NCI-H526 (cell line): Measurements from ENCODE around the gene RBL2.

ENCODE experiments used
- DNase-seq, 2 experiments: peaks; one replicate each; lab custom pipeline; 2025; lab: John Stamatoyannopoulos, UW

The RBL2 gene

DNA sequence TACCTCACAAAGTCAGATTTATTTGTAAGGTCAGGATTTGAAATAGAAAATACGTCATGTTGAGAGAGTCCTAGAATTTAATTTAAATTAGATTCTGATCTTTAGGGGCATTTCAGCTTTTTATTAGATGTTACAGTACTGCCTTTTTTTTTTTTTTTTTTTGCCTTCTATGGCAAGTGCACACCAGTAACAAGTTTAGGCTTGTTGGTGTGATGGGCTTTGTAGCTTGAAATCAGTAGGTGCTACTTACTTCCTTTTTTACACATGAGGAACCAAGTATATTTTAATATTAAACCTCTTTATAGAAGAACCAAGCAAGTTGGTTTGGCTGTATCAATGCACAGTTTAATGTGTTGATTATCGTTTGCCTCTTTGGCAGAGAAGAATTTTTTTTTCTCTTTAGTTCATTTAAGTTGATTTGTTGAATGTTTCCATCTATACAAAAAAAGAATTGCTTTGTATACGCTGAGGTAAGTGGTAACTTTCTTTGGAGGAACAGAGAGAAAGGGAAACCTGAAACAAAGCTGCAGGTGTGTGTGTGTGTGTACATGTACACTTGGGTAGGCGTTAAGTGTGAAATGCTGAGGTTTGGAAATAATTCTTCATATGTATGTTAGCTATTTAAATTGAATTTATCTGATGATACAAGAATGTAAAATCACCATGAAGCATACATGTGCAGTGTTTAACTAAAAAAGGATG is 15.7 kb downstream of the RBL2 start:
- DNase-seq: no peak

DNA sequence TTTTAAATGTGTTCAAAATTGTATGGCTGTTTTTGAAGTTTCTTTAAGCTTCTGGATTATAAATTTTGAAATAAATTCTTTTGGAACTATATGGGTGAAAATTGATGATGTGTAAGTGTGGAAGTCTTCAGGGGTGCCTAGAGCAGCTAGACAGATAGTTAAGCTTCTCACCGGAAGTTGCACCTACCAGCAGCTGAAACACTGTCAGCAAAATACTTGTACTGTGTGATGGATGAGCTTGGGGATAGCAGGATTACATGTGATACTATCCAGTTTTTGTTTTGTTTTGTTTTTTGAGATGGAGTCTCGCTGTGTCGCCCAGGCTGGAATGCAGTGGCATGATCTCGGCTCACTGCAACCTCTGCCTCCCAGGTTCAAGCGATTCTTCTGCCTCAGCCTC is 19.7 kb downstream of the RBL2 start:
- no peak for DNase-seq

DNA sequence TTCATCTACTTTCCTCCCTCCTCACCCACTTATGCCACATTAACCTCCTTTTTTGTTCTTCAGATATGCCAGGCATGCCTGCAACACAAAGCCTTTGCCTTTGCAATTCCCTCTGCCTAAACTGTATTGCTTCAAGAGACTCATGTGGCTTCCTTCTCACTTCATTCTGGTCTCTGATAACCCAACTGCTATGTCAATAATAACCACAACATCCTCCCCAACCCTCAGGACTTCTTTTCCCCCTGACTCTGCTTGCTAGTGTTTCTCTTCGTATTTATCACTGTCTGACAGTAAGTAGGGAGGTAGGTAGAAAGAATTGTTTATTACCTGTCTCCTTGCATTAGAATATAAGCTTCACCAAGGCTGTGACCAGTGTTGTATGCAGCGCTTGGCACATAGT is 22.4 kb downstream of the RBL2 start:
- DNase-seq: no peak

DNA sequence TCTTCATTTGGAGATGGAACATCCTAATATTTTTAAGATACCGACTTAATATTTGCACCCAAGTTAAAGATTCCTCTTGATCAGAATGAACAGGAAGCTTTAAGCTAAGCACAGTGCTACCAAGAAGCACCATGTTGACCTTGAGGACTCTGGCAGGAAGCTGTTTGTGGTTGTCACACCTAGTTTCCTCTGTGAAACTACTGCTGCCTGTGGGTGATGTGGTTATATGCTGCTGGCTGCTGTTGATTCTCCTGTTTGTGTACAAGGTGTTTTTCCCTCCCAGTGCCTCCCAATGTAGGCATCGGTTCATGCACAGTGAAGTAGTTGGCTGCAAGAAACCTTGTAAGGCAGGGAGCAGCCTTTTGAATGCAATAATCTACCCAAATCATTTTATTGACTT is 23.4 kb downstream of the RBL2 start:
- DNase-seq: no peak

DNA sequence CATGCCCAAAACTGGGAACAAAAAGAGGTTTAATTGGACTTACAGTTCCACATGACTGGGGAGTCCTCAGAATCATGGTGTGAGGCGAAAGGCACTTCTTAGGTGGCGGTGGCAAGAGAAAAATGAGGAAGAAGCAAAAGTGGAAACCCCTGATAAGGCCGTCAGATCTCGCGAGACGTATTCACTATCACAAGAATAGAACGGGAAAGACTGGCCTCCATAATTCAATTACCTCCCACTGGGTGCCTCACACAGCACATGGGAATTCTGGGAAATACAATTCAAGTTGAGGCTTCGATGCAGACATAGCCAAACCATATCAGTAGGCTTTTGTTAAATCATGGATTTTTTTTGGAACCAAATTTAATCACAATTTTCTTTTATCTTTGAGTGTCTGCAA is 24.4 kb downstream of the RBL2 start:
- no peak for DNase-seq

DNA sequence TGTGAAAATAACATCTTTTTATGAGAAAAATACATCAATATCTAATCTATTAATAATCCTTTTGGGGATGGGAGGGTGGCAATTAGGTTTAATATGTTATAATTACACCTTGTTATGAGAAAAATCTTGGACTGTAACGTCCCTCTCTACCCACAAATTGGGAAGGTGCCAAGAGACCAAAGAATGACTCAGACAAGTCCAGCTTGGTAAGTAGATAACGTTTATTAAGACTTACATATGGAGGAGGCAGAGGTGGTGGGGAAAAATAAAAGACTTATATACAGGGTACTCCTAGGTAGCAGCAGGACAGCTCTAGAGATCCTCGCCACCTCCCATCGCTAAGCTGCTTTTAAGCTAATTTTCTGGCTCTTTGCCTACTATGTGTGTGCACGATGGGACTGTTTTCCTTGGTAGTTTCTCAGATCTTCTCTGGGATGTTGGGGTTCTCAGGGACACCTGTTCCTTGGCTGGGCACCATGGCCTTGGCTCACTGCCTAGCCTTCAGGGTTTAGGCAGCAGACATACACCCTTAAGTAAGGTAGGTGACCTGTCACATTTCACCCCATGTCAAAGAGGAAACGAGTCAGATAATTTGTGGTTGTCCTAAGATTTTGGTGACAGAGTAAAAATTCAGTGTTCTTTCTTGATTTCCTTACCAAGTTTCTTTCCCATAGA is 31.5 kb downstream of the RBL2 start:
- DNase-seq: no peak

DNA sequence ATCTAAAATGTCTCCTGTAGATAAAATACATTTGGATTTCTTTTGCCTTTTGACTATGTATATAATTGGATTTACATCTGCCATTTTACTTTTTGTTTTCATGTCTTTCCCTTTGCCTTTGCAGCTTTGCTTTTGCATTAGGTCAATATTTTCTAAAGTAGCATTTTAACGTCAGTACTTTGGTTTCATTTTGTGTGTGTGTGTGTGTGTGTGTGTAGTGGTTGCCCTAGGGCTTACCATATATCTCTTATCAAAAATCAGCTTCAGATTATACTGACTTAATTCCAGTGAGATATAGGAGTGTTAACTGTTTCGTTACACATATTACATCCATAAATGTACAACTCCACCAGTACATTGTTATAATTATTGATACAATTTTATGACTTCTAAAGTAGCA is 42.6 kb downstream of the RBL2 start:
- DNase-seq: no peak

DNA sequence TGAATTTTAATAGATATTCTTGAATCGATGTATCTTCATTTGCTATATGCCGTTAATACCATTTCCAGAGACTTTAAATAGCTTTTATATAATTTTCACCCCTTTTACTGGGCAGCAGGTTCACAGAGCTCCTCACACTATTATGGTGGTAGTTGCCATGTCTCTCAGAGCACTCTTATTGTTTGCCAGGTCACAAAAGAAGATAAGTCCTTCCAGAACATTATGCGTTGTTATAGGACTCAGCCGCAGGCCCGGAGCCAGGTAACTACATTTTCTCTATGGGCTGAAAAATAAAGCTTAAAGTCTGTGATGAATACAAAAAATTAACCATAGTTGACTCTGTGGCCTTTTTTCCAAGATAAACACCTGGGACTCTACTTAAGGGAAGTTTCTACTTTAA is 44.7 kb downstream of the RBL2 start:
- DNase-seq: no peak

DNA sequence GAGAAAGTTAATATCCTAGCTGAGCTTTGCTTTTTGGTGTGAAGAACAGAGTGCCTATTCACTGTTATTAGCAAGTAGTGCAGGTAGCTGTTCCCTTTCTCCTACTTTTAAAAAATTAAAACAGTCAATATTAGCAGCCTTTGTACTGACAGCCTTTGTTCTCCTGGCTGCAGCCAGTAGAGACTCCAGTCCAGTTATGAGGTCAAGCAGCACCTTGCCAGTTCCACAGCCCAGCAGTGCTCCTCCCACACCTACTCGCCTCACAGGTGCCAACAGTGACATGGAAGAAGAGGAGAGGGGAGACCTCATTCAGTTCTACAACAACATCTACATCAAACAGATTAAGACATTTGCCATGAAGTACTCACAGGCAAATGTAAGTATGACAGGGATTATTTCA is 46.1 kb downstream of the RBL2 start:
- no peak for DNase-seq

DNA sequence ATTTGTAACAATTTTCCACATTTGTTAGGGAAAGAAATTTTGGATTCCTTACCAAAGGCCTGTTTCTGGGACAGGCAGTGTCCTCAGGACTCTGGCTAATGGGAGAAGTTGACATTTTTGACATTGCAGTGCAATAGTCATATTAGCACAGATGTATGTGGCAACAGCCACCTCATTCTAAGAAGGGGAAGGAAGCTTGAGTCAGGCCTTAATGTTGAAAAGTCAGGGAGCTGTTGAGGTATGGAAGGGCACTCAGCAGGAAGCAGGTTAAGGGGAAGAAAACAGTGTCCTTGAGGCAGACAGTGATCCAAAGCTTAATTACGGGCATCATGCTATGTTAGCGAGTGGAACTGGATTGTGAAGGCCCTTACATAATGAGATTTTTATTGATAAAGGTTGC is 47.9 kb downstream of the RBL2 start:
- no peak for DNase-seq

DNA sequence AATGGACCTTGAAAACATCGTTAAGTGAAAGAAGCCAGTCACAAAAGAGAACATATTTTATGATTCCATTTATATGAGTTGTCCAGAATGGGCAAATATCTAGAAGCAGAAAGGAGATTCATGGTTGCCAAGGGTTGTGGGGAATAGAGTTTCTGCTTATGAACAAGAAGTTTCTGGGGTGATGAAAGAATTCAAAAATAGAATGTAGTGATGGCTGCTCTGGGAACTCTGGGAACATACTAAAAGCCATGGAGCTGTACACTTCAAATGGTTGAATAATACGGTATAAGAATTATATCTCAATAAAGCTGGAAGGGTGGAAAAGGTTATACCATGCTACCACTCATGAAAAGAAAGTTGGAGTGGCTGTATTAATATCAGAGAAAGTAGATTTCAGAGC is 50.3 kb downstream of the RBL2 start:
- no peak for DNase-seq

DNA sequence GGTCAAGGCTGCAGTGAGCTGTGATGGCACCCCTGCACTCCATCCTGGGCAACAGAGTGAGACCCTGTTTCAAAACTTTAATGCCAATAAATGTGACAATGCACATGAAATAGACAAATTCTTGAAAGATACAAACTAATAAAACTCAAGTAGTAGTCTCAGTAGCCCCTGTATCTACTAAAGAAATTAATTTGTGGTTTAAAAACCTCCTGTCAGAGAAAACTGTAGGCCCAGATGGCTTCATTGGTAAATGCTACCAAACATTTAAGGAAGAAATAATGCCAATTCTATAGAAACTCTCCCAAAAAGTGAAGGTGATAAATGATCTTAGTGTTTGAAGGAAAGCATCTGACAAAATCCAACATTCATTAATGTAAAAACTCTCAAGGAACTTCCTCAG is 52.0 kb downstream of the RBL2 start:
- DNase-seq: no peak

DNA sequence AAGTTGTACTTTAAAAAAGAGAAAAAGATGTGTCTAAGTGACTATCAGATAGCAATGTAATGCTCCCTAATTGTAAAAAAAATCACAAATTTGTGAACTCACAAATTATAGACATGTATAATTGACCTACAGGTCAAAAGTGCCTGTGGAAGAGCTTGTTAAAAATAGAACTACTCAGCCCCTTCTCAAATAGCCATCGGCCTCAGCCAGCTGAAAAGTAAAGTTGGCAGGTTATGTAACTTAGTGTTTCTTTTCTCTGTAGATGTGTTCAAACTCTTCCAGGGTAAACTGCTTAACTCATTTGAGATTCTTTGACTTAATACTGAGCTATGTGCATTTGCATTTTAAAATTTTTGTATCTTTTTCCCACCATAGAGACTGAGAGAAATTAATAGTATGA is 55.5 kb downstream of the RBL2 start:
- DNase-seq: no peak

DNA sequence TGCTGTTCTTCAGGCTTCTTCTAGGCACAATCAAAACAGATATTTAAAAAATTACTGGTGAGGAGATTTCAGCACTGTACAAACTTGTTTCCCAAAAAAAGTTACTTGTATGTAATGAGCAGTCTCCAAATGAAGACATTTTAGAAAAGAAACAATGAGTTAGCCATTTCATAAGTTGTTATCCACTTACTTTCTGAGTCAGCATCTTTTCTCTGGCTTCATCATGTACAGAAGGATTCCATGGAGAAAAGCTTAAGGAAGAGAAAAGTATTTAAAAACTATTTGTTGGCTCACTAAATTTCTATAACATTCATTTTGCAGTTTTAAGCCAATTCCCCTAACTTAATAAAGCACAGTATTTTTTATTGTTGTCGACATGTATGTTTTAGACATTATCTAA is 58.2 kb downstream of the RBL2 start:
- no peak for DNase-seq

DNA sequence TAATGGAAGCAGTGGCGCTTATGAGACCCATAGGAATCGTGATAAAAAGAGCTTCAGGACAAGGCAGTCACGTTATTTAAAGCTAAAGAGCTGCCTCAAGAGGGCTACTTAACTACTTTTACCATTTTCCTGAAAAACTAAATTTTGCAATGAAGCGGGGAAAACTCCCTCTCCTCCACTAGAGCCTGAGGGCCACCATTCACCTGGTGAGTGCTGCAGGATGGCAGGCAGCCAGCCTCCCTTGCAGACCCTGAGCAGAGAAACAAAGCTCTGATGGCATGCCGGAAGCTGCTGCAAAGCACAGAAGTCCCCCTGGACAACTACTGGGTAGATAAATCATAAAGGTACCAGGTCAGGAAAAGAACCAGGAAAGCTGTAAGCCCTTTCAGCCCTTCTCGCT is 60.4 kb downstream of the RBL2 start:
- DNase-seq: no peak

DNA sequence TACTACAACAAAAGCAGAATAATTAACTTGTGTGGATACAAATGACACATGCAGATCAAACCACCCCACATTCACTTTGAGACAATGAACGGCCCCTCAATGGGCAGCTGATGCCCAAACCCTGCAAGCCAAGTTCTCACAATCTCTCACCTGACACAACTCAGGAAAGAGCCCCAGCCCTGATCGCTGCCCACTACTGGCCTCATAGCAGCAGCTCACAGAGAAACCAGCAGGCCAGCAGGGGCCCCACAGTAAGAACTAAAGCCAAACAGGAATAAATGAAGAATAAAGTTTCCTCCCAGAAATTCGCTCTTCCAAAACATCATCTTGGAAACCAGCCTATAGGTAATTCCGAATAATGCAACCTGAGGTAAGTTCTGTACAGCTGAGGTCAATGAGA is 61.1 kb downstream of the RBL2 start:
- no peak for DNase-seq

DNA sequence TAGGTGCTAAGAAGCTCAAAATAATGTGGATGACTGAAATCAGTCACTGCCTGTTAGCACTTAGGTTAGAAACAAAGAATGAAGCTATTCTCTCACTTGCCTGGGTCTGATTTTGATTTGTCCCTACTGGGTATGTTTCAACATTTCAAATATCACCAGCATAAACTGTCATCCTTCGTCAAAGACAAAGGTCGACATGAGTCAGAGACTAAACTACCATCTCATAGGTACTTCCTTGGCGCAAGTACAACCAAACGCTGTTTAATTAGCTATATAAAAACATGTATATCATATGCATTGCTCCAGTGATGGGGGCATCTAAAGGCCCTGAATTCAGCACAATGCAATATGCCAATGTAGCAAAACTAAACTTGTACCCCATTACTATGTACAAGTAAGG is 64.7 kb downstream of the RBL2 start:
- no peak for DNase-seq

DNA sequence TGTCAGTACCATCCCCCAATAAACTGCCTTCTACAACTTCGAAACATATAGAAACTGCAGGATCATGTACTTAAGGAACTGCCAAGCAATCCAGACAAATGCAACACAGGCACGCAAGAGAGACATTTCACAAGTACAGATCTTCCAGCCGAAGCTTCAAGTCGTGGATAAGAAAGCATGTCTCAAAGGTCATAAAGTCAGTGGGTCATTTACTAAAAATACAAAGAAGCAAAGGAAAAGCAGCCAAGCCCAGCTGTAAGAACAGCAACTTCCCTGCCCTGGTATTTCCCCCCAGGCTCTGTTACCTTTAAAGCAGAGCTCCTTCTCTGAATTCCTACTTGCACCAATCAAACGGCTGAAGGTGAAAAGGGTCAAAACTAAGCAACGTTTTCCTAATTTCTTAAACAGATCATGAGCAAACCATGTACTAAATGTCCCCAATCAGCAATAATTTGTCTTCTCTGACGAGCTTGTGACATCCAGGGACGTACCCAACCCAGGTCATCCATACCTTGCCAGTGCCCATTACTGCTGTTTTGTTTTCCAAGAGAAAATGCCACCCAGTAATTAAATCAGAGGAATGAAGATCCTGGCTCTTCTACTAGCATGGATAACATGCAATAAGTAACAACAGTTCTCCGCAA is 67.1 kb downstream of the RBL2 start:
- DNase-seq: no peak

DNA sequence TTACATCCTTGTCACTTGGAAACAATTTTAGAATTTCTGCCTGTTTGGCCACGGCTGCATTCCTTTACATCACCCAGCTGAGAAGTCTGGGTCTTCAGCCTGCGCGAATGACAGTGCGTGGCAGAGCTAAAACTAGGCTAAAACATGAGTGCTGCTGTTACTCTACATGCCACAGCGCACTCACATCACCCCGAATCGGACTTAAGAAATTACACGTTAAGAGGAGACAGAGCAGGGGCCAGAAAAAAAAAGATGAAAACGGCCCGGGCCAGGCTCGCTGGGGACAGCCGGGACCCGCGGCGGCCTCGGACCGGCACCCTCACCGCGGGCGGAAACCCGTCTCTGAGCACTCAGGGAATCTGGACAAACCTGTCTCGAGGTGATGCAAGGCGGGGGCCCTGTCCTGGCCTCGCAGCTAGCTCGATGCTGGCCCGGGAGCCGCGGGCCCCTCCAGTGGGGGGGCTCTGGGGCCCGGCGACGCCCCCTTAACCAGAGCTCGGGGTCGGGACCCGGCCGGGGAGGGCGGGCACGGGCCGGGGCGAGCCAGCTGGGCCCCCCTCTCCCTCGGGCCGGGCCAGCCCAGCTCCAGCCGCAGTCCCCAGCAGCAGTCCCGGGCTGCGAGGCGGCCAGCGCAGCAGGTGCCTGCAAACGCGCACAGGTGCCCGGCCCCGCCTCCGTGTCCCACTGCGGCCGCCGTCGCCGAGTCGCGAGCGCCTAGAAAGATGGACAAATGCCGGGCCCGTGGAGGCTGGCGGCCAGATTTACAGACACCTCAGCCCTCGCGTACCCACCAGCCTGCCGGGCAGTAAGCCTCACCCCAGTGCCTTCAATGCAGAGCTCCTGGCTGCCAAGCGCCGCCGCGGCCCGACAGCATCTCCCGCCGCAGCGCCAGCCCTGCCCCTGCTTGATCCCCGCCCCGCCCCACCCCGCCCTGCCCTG is 68.3 kb downstream of the RBL2 start, which contains the start of gene AKTIP:
Gene AKTIP, minus strand, starts transcription at position 879 of the 939 bp plus-strand sequence. CDS start 2,950 bp downstream, outside the sequence.
- DNase-seq: peak; percentile 15 to 85

DNA sequence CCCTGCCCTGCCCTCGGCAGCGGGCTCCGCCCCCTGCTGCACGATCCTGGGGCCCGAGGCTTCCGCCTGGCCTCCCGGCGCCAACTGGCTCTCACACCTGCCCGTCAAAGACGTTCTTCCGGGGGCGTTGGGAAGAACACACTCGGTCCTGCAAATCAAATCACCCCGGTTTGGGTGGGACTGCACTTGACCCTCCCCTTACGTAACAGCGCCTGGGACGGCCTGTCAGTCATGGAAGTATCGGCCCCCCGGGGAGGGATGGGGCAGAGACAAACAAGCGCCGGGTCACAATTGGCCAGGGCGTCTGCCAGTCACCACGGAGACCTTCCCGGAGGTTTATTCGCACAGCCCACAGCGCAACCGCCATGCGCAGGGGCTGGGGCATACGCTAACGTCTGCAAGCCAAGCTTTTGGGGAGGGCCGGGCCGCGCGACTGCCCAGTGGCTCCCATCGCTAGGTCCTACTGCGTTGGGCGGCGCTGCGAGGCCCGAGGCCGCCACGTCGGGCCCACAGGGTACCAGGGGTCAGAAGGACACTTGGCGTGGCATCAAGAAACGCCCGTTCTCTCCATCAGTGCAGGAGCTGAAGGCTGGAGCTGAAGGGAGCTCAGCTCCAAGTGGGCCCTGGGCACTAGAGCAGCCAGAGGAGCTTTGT is 69.1 kb downstream of the RBL2 start:
- DNase-seq: peak; percentile 98

DNA sequence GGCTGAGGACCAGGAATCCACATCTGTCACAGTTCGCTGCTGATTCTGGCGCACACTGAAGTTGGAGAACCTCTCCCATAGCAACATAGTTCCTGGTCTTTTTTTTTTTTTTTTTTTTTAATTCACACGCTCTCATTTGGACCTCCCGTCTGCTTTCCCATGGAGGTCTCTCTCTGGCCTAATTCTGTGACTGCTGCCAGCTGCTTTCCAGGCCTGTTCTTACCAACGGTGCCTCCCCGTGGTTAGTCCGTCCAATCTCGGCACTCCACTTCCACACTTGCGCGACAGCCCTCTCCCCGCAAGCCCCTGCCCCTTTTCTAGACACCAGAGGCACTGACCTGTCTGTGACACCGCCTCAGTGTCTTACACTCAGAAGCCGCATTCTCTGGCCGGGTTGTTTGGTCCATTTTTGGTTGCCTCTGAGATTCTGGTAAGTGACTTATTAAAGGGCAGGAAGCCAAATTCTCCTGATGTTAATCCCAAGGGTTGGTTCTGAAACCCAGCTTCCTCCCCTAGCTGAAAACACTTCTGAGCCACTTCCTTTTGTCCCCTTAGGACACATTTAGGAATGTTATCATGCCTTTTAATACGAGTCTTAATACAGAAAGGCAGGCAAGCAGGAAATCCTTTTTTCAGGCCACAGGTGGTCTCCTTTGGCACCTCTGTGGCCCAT is 69.9 kb downstream of the RBL2 start:
- DNase-seq: no peak
